ENCODE measurements around the gene CYP2D6.

The CYP2D6 gene

DNA sequence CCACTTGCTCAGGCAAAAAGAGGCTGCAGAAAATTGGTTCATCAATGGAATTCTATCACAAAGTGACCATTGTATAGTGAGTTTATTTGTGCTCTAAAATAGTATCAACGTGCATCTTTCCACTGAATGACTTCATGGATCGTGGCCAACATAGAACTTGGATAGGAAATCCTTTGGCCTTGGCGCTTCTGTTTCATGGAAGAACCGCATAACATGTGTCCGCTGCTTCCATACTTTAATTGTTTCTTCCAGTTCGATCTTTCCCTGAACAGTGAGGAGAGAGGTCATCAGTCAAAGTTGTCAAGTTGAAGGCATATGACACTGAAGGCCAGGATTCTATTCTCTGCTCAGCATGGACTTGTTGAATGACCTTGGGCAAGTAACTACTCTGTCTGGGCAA is 44.6 kb downstream of the CYP2D6 start:
- TF ChIP-seq, protein P1, sequence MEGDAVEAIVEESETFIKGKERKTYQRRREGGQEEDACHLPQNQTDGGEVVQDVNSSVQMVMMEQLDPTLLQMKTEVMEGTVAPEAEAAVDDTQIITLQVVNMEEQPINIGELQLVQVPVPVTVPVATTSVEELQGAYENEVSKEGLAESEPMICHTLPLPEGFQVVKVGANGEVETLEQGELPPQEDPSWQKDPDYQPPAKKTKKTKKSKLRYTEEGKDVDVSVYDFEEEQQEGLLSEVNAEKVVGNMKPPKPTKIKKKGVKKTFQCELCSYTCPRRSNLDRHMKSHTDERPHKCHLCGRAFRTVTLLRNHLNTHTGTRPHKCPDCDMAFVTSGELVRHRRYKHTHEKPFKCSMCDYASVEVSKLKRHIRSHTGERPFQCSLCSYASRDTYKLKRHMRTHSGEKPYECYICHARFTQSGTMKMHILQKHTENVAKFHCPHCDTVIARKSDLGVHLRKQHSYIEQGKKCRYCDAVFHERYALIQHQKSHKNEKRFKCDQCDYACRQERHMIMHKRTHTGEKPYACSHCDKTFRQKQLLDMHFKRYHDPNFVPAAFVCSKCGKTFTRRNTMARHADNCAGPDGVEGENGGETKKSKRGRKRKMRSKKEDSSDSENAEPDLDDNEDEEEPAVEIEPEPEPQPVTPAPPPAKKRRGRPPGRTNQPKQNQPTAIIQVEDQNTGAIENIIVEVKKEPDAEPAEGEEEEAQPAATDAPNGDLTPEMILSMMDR (IDR thresholded peaks at IDR 0.05; ENCODE audit: low read depth, low read length), result no peak

DNA sequence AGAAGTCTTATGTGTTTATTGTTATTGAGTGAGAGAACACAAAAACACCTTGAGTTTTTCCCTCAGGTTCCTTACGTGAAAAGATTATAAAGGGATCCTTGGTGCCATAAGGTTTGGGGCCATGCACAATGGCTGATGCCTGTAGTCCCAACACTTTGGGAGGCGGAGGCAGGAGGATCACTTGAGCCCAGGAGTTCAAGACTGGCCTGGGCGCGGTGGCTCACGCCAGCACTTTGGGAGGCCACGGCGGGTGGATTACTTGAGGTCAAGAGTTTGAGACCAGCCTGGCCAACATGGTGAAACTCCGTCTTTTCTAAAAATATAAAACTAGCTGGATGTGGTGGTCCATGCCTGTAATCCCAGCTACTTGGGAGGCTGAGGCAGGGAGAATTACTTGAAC is 45.7 kb downstream of the CYP2D6 start:
- Histone ChIP-seq H3K36me3 (peaks cover 68% of the 10 kb centered on the region), H3K27me3 (no peaks in the 10 kb centered on the region), H3K4me1 (no peaks in the 10 kb centered on the region), H3K4me3 (ENCODE audit: low read depth, low read length) (no peak overlapping the region), H3K9me3 (no peaks in the 10 kb centered on the region)
- TF ChIP-seq, protein P1 (IDR thresholded peaks at IDR 0.05; ENCODE audit: low read depth, low read length), result no peak
- DNase-seq, result no peak

More for the DNA sequence above, 44.6 kb downstream of the CYP2D6 start:
- Histone ChIP-seq H3K27me3 (no peaks in the 10 kb centered on the region), H3K9me3 (no peaks in the 10 kb centered on the region), H3K36me3 (peaks cover 72% of the 10 kb centered on the region), H3K4me3 (ENCODE audit: low read depth, low read length) (no peak overlapping the region), H3K4me1 (no peaks in the 10 kb centered on the region)
- DNase-seq, result no peak

DNA sequence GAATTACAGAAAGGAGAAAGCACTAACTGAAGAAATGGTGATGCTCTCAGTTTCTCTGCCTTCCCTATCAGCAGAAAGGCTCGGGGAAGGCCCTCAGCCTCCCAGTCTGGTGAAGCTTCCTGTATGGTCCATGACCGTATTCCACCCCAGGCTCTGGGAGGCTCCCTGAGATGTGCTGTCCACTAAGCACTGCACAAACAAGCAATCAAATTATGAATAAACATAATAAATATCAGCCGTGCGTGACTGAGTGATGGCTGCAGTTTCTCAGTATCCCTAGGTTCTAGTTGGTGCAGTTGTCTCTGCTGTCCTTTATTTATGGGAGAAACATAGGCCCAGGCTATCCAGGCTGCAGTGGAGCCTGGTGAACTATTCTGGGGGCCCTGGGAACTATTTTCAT is 47.5 kb downstream of the CYP2D6 start:
- Histone ChIP-seq H3K36me3 (peaks cover 57% of the 10 kb centered on the region), H3K4me3 (ENCODE audit: low read depth, low read length) (no peak overlapping the region), H3K27me3 (no peaks in the 10 kb centered on the region), H3K9me3 (no peaks in the 10 kb centered on the region), H3K4me1 (peaks cover 6% of the 10 kb centered on the region)
- TF ChIP-seq, protein P1 (IDR thresholded peaks at IDR 0.05; ENCODE audit: low read depth, low read length), result no peak
- no peak for DNase-seq

DNA sequence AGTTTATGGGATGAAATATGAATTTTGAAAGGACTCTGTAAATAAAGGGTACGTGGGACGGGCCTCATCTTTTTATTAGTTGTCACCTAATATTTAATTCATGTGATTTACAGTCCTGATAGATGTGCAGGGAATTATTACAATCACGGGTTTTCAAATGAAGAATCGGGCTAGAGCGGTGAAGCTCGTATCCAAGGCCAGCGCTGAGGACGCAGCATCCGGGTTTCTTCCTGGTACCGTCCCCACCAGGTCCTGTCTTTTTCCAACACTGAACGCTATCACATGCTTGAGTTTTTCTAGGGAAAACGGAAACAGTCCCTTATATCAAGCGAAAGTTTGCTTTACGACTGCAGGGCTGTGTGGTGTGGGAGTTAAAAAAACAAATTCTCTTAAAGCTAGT is 50.3 kb downstream of the CYP2D6 start:
- peak; percentile 41 for DNase-seq
- TF ChIP-seq, protein P1 (IDR thresholded peaks at IDR 0.05; ENCODE audit: low read depth, low read length), result no peak
- Histone ChIP-seq H3K36me3 (peaks cover 36% of the 10 kb centered on the region), H3K9me3 (no peaks in the 10 kb centered on the region), H3K4me3 (ENCODE audit: low read depth, low read length) (peak overlapping the region; percentile 89), H3K27me3 (no peaks in the 10 kb centered on the region), H3K4me1 (peaks cover 6% of the 10 kb centered on the region)

DNA sequence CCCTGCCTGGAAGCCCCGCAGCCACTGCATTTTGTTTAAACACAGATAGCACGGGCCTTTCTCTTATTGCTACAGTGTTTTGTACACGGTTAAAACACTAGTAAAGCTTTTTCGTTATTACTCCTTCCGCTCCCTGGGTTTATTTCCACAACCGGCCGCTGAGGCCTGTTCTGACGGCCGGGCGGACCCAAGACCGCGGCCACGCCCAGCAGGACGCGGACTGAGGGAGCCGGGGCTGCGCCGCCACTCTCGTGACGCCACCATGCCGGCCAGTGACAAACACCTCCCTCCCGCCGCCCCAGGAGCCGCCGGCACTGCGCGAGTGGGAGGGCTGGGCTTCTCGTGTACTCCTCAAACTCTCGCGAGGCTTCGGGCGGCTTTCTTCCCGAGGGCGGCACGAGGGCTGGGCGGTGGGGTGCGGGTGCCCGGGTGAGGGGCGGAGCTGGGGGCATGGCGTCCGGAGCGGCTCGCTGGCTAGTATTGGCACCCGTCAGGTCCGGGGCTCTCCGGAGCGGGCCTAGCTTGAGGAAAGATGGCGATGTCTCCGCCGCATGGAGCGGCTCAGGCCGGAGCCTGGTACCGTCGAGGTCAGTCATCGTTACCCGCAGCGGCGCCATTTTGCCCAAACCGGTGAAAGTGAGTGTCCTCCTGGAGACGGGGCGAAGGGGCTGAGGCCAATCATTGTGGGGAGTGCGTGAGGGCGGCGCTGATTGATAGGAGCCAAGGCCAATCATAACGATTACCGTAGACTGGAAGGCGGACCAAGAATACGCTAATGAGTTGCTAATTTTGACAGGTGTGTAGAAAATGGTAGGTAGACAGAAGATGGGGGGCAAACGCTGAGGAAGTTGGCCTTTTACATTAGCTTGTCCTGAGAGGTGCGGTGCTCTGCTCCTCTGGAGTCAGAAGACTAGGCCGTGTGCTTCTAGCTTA is 51.0 kb downstream of the CYP2D6 start, which contains the start of gene SMDT1:
Gene SMDT1 (plus strand): TSS at position 382 of the 933 bp plus-strand sequence. CDS start 69 bp downstream, at position 451.
- Histone ChIP-seq H3K27me3 (no peaks in the 10 kb centered on the region), H3K9me3 (no peaks in the 10 kb centered on the region), H3K4me1 (peaks cover 6% of the 10 kb centered on the region), H3K36me3 (peaks cover 30% of the 10 kb centered on the region), H3K4me3 (ENCODE audit: low read depth, low read length) (peak within 1 kb of the TSS; percentile 89)
- TF ChIP-seq, protein P1 (IDR thresholded peaks at IDR 0.05; ENCODE audit: low read depth, low read length), result no peak
- DNase-seq, result peak; percentile 99
